DOHH2 (cell line): ENCODE measurements around the gene LRRC37A.
"Not testable (repeated sequence)": the region's sequence is repeated elsewhere in the genome, so short reads cannot be mapped to it uniquely, and the experiment has no call there.

Experiments used
- H3F3A ChIP-seq: fragments of 200-600 bp; sonication (generic), shearing (Covaris generic); 2 replicates; pipeline ENCODE4 v1.6.0; 2016; ENCODE audit warnings: antibody characterized with exemption, mild to moderate bottlenecking; ENCODE audit not compliant: control insufficient read depth, insufficient read depth
- H3K27ac ChIP-seq: fragments of 200-600 bp; sonication (generic); 2 replicates; pipeline ENCODE4 v1.5.1; 2014; ENCODE audit warnings: low read depth, mild to moderate bottlenecking, low read length, moderate library complexity
- H3K27me3 ChIP-seq: fragments of 200-600 bp; sonication (generic); 2 replicates; pipeline ENCODE4 v1.6.1; 2014; ENCODE audit warnings: mild to moderate bottlenecking, low read length, mixed read lengths; ENCODE audit not compliant: control insufficient read depth
- H3K36me3 ChIP-seq: fragments of 200-600 bp; sonication (generic); 2 replicates; pipeline ENCODE4 v1.6.1; 2014; ENCODE audit warnings: mild to moderate bottlenecking, low read length, moderate library complexity, mixed read lengths; ENCODE audit not compliant: control insufficient read depth
- H3K4me1 ChIP-seq: fragments of 200-600 bp; sonication (generic); 2 replicates; pipeline ENCODE4 v1.6.1; 2014; ENCODE audit warnings: mild to moderate bottlenecking, low read length, mixed read lengths; ENCODE audit not compliant: control insufficient read depth
- H3K4me2 ChIP-seq: fragments of 200-600 bp; sonication (generic); 2 replicates; pipeline ENCODE4 v1.6.0; 2014; ENCODE audit warnings: mild to moderate bottlenecking, low read length, moderate library complexity
- H3K4me3 ChIP-seq: fragments of 200-600 bp; sonication (generic); 2 replicates; pipeline ENCODE4 v1.5.1; 2014; ENCODE audit warnings: mild to moderate bottlenecking, low read length, mixed read lengths
- H3K79me2 ChIP-seq: fragments of 200-600 bp; sonication (generic); 2 replicates; pipeline ENCODE4 v1.6.1; 2014; ENCODE audit warnings: mild to moderate bottlenecking, low read length, mixed read lengths; ENCODE audit not compliant: control insufficient read depth
- H3K9me2 ChIP-seq: fragments of 200-600 bp; sonication (generic); replicated peaks from 2 replicates; pipeline ENCODE4 v1.6.1; 2014; ENCODE audit warnings: mild to moderate bottlenecking, low read length, mixed read lengths; ENCODE audit not compliant: control insufficient read depth
- H3K9me3 ChIP-seq: fragments of 200-600 bp; sonication (generic); 2 replicates; pipeline ENCODE4 v1.6.1; 2014; ENCODE audit warnings: antibody characterized with exemption, low read length, mixed read lengths; ENCODE audit not compliant: control insufficient read depth, insufficient read depth
- H4K20me1 ChIP-seq: fragments of 200-600 bp; sonication (generic); 2 replicates; pipeline ENCODE4 v1.6.0; 2014; ENCODE audit warnings: low read depth, mild to moderate bottlenecking, antibody characterized with exemption, low read length, moderate library complexity; ENCODE audit not compliant: control insufficient read depth, insufficient read depth
- EZH2phosphoT487 ChIP-seq: fragments of 200-600 bp; sonication (generic); IDR thresholded peaks from 2 replicates; pipeline ENCODE4 v1.6.1; 2017; ENCODE audit warnings: borderline replicate concordance, mild to moderate bottlenecking, antibody characterized with exemption, low read length, moderate library complexity, mixed read lengths
- TF ChIP-seq, protein P1 (sequence below): fragments of 200-600 bp; sonication (generic); IDR thresholded peaks from one replicate; pipeline ENCODE4 v1.5.1; 2014; ENCODE audit warnings: antibody characterized with exemption, mild to moderate bottlenecking, low read depth, low read length; ENCODE audit not compliant: poor library complexity, severe bottlenecking

LRRC37A gene

DNA sequence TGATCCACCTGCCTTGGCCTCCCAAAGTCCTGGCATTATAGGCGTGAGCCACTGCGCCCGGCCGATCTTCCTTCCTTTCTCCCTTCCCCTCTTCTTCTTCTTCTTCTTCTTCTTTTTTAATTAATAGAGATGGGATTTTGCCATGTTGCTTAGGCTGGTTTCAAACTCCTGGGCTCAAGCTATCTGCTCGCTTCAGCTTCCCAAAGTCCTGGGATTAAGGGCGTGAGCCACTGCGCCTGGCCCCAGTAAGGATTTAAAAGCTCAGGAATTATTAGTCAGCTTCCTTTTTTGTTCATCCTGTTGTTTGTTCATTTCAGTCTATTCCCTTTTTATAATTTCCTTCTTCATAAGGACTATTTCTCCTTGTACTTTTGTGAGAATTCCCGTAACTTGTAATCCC lies 32.7 kb upstream of the LRRC37A start:
- no peaks in the 10 kb centered on the region for H3K9me3 ChIP-seq
- H3K4me1 ChIP-seq = peaks cover 22% of the 10 kb centered on the region
- no peak overlapping the region for H3K4me2 ChIP-seq
- no peak for TF ChIP-seq EZH2phosphoT487
- peaks cover 8% of the 10 kb centered on the region for H3K27me3 ChIP-seq
- no peak overlapping the region for H3K27ac ChIP-seq
- peaks cover 22% of the 10 kb centered on the region for H3F3A ChIP-seq
- H4K20me1 ChIP-seq = no peaks in the 10 kb centered on the region
- no peaks in the 10 kb centered on the region for H3K9me2 ChIP-seq
- no peaks in the 10 kb centered on the region for H3K36me3 ChIP-seq
- H3K79me2 ChIP-seq = no peaks in the 10 kb centered on the region
- no peak overlapping the region for H3K4me3 ChIP-seq

DNA sequence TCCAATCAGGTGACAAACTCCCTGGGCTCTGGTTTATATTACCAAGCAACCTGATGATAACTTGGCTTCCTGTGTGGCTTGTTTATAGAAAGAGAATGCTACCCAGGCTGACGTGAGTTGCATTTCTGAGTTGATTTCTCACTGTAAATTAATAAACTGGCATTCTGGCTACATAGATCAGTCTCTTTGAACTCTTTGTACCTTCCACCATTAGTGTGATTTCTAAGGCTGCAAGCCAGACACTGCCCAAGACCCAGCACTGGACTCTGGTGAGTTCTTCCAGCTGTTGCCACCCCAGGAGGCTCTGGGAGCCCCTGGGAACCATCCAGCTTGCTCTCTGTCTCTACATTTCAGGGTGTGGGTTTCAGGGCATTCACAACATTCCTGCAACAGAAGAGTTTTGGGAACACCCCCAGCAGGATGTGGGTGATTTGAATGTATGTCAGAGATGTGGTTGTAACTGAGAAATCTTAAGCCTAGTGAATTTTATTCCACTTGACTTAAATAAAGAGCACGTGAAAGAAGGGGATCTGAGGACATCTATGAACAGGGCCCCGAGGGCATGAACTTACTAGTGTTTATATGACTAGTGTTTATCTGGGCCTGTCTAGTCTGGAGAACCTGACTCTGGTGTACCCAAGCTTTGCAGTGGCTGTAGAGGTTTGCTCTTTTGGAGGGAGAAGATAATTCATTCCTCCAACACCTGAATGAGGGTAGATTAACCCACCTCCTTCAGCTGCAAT lies 30.3 kb upstream of the LRRC37A start:
- Histone ChIP-seq H3K4me3 (no peak overlapping the region), H3K27me3 (peaks cover 15% of the 10 kb centered on the region), H3K27ac (no peak overlapping the region), H3K79me2 (no peaks in the 10 kb centered on the region), H3K4me1 (peaks cover 35% of the 10 kb centered on the region), H3K9me3 (no peaks in the 10 kb centered on the region), H3K36me3 (no peaks in the 10 kb centered on the region), H3F3A (peaks cover 31% of the 10 kb centered on the region), H3K9me2 (no peaks in the 10 kb centered on the region), H4K20me1 (no peaks in the 10 kb centered on the region), H3K4me2 (0 out of 2 replicates have a peak overlapping the region, but pooled peaks have one; percentile 89)
- no peak for TF ChIP-seq EZH2phosphoT487
- TF ChIP-seq, protein P1, sequence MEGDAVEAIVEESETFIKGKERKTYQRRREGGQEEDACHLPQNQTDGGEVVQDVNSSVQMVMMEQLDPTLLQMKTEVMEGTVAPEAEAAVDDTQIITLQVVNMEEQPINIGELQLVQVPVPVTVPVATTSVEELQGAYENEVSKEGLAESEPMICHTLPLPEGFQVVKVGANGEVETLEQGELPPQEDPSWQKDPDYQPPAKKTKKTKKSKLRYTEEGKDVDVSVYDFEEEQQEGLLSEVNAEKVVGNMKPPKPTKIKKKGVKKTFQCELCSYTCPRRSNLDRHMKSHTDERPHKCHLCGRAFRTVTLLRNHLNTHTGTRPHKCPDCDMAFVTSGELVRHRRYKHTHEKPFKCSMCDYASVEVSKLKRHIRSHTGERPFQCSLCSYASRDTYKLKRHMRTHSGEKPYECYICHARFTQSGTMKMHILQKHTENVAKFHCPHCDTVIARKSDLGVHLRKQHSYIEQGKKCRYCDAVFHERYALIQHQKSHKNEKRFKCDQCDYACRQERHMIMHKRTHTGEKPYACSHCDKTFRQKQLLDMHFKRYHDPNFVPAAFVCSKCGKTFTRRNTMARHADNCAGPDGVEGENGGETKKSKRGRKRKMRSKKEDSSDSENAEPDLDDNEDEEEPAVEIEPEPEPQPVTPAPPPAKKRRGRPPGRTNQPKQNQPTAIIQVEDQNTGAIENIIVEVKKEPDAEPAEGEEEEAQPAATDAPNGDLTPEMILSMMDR = no peak

DNA sequence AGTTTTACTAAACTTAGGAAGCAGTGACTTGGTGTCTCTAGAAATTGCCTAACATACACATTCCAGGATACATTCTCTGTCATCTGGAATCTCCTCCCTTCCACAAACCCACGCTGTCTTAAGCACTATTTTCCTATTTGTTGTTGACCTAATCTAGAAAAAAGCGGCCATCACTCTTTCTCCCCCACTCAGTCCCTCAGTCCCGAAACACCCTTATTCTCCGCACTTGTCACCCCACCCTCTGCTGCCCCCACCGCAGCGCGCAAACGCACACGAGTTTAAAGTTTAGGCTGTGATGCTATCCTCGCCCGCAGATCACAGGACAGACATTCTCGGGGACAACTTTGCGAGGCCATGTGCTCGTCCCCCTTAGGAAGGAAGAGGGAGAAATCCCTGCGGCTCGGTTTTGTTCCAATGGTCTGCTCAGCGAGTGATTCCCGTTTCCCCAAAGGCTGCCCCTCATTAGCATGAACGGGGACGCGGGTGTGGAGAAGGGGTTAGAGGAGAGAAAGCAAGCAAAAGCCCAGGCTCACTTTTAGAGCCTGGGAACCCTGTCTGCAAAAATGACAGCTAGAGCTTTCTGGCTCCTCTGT lies 28.8 kb upstream of the LRRC37A start:
- H3K36me3 ChIP-seq, H3K9me2 ChIP-seq, H3K9me3 ChIP-seq, H4K20me1 ChIP-seq, H3K79me2 ChIP-seq, H3K27me3 ChIP-seq: not testable (repeated sequence)
- Histone ChIP-seq H3K27ac (peak overlapping the region; percentile 41), H3K4me2 (peak overlapping the region; percentile 89), H3K4me1 (peaks cover 35% of the 10 kb centered on the region), H3F3A (peaks cover 28% of the 10 kb centered on the region), H3K4me3 (peak overlapping the region; percentile 77)

DNA sequence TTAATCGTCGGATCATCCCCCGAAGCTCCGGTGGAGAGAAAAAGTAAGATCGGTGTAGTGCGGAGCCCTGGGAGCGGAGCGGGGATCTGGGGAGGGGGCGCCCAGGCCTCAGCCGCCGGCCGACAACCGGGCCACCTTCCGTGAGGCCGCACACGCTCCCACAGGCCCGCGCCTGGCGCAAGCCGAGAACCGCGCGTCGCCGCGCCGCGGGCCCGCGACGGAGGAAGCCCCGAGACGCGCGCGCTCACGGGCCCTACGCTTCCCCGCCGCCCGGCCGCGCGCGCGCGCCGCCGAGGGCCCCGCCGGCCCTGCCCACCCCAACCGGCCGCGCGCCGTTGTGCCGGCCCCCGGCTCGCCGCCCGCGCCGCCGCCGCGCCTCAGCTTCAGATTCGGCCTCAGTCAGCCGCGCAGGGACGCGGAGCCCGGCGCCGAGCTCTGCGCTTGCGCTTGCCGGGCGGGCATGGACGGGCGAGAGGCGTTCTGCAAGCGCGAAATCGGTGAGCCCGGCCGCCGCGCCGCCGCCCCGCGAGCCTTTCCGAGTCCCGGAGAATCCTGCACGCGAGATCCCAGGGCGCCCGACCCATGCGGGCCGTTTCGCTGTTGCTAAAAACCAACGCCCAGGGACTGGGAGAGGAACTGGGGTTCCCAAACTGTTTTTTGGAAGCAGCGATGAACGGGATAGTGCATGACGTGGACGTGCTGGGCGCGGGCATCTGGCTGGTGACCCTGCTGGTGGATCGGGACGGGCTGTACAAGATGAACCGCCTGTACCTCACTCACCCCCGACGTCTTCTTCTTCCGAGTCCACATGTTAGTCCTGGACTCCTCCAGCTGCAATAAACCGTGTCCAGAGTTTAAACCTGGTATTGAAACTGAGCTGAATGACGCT lies 28.0 kb upstream of the LRRC37A start:
- Histone ChIP-seq H3K36me3 (no peaks in the 10 kb centered on the region), H3K27me3 (peaks cover 9% of the 10 kb centered on the region; the same call in 1 of the 2 replicates), H3K4me2 (peak overlapping the region; percentile 89), H3K9me2 (no peaks in the 10 kb centered on the region), H3K79me2 (no peaks in the 10 kb centered on the region), H3K4me3 (peak overlapping the region; percentile 77), H4K20me1 (no peaks in the 10 kb centered on the region), H3F3A (peaks cover 25% of the 10 kb centered on the region), H3K4me1 (peaks cover 35% of the 10 kb centered on the region), H3K9me3 (no peaks in the 10 kb centered on the region), H3K27ac (peak overlapping the region; percentile 41)
- no peak for TF ChIP-seq EZH2phosphoT487
- TF ChIP-seq, protein P1 = no peak
